LNCAP (cell line): ENCODE measurements around the gene SPIN4.

ENCODE experiments used
- TF ChIP-seq, protein P1 (sequence below): fragments of 450-650 bp; IDR thresholded peaks from 2 replicates; pipeline ENCODE4 v1.5.1; 2017; ENCODE audit warnings: mild to moderate bottlenecking

SPIN4 gene

GRCh38 chrX:63350941-63351616 is at the start of gene SPIN4:
TSS of gene SPIN4 (minus strand) at chrX:63351332. CDS start at chrX:63350819, 513 bp downstream.
- TF ChIP-seq, protein P1, sequence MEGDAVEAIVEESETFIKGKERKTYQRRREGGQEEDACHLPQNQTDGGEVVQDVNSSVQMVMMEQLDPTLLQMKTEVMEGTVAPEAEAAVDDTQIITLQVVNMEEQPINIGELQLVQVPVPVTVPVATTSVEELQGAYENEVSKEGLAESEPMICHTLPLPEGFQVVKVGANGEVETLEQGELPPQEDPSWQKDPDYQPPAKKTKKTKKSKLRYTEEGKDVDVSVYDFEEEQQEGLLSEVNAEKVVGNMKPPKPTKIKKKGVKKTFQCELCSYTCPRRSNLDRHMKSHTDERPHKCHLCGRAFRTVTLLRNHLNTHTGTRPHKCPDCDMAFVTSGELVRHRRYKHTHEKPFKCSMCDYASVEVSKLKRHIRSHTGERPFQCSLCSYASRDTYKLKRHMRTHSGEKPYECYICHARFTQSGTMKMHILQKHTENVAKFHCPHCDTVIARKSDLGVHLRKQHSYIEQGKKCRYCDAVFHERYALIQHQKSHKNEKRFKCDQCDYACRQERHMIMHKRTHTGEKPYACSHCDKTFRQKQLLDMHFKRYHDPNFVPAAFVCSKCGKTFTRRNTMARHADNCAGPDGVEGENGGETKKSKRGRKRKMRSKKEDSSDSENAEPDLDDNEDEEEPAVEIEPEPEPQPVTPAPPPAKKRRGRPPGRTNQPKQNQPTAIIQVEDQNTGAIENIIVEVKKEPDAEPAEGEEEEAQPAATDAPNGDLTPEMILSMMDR, result no peak

DNA sequence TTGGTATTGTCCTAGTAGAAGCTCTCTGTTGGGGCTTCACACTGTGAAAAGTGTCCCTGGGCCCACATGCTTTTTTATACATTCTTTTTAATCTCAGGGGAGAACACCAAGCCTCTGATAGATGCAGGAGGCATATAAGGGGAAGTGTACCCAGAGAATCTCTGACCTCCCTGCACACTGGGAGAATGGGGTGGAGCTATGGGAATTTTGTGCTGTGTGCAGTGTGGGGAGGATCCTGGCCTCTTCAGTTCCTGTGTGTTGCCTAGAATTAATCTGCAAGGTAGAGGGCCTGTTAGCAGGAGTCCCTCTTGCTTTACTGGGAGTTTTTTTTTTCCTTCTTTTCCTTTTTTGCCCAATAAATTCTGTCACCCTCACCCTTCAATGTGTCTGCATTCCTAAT is 49.2 kb upstream of the SPIN4 start:
- TF ChIP-seq, protein P1, result no peak

DNA sequence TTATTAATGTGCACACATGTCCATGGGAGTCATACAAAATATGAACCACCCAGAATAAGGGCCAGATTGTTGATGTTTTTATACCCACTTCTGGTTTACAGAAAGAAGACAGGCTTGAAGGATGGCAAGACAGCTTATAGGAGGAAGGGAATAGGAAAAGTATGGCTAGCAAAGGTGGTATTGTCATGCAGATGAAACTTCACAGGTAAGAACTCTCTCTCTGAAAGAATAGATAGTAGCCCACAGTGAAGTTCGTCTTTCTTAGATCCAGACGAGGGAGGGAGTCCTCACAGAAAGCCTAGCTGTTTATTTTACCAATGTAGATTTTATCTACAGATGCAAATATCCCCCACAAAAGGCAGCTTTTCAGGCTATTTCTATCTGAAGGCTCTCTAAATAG is 43.7 kb upstream of the SPIN4 start:
- TF ChIP-seq, protein P1, result no peak

- TF ChIP-seq, protein P1, result no peak
Measured at GRCh38 chrX:63387411-63387810, 36.3 kb upstream of the SPIN4 start.

GRCh38 chrX:63363788-63364187 is 12.7 kb upstream of the SPIN4 start:
- TF ChIP-seq, protein P1, result no peak

- TF ChIP-seq, protein P1, result no peak
Measured at GRCh38 chrX:63361494-63361893, 10.4 kb upstream of the SPIN4 start.

- TF ChIP-seq, protein P1, result no peak
Measured at GRCh38 chrX:63354484-63354883, 3.4 kb upstream of the SPIN4 start.

DNA sequence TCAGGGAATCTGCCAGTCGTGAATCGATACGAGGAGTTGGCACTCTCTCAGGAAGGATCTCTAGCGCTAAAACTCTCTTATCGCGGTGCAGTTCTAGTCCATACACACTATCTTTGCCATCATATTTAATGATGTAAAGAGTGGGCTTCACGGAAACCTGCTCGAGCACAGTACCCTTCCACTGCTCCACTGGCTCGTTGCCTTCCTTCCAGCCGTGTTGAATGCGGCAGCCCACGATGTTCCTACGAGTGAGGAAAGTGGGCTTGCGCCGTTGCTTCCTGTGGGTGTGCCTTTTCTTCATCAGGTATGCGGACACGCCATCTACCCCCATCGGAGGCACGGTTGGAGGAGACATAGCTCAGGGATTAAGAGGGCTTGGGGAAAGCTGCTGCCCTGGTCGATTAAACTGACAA is 661 bp downstream of the SPIN4 start:
- TF ChIP-seq, protein P1, result no peak
